ENCODE measurements around the gene AMY2B. TPM values are rescaled to one million over a fixed set of nuclear protein-coding genes. Genes with fewer than 3 reads are reported as not detected.
"Not testable (repeated sequence)": the region's sequence is repeated elsewhere in the genome, so short reads cannot be mapped to it uniquely, and the experiment has no call there.

Gene AMY2B
- total RNA-seq, 1 donor from 2014 or later, result 10.6 TPM

DNA sequence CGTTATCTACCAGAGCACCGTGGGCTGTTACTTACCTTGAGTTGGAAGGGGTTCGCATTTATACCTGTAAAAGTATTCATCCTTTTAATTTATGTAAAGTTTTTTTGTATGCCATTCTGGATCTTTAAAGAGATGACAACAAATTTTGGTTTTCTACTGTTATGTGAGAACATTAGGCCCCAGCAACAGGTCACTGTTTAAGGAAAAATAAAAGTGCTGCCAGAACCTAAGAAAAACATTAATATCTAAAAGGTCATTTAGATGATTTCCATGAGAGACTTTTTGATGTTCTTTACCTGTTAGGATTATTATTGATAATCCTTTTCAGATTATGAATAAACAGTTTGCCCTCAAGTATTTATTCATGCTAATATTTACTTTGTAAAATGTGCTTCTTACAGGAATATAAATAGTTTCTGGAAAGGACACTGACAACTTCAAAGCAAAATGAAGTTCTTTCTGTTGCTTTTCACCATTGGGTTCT lies 45.6 kb downstream of the AMY2B start, which contains the start of gene AMY2A:
Gene AMY2A (plus strand): TSS at position 434 of the 484 bp plus-strand sequence. CDS start 14 bp downstream, at position 448.
- not testable (repeated sequence) for DNase-seq (ENCODE audit: low read depth)

DNA sequence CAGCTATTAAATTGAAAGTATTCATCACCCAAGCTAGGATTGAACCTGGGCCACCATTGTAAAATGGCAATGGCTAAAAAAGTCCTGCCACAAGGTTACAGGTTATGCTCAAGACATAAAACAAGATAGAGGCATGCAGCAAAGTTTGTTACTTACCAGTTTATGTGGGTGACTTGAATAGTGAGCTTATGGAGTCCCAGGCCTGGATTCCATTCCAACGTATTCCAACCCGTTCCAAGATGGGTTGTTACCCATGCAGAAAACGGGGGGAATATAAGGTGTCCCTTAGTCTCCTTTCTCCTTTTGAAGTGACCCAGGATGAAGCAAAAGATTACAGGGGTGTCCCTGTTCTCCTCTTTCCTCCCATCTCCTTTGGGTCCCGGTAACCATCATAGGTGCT lies 56.0 kb downstream of the AMY2B start:
- DNase-seq (ENCODE audit: low read depth), result not testable (repeated sequence)

Other genes starting within 250 kb of the AMY2B start
- gene RNPC3, start 45.9 kb upstream of the AMY2B start, total RNA-seq, result 11.0 and 14.4 TPM in 2 replicates
- gene AMY2A, start 45.8 kb downstream of the AMY2B start, total RNA-seq, result not detected in 2 replicates
- not detected in 2 replicates for gene AMY1A, start 84.2 kb downstream of the AMY2B start, total RNA-seq
- not detected in 2 replicates for gene AMY1B, start 124.6 kb downstream of the AMY2B start, total RNA-seq
- not detected in 2 replicates for gene AMY1C, start 178.3 kb downstream of the AMY2B start, total RNA-seq